Caco-2 (cell line): Measurements from ENCODE around the gene RAB11FIP5. TPM values are rescaled to one million over a fixed set of nuclear protein-coding genes. Genes with fewer than 3 reads are reported as not detected.

Experiments
- BruUV-seq: library from RNA; stranded (reverse); fragments of 400-500 nt; replicated peaks from 2 replicates; lab custom pipeline; 2021; lab: Mats Ljungman, UMichigan
- CTCF ChIA-PET: fragments of 300-600 bp; sonication (Branson Sonifier 250); formaldehyde crosslinking; loops from one replicate; lab custom pipeline; 2022; ENCODE audit warnings: antibody characterized with exemption; lab: Charles Lee
- POLR2A ChIA-PET: fragments of 300-600 bp; sonication (Branson Sonifier 250); formaldehyde crosslinking; loops from one replicate; lab custom pipeline; 2022; ENCODE audit warnings: antibody characterized with exemption; lab: Charles Lee
- DNase-seq, 2 experiments: peaks; one replicate each; pipeline versions ENCODE4 v3.0.0 to v3.0.0-alpha.2; 2020 to 2022
- H3K27me3 ChIP-seq: replicated peaks from 2 replicates; pipeline ENCODE4 v1.6.0; 2011; ENCODE audit warnings: low read length; ENCODE audit not compliant: control insufficient read depth, insufficient read depth
- H3K36me3 ChIP-seq: 2 replicates; pipeline ENCODE4 v1.5.1; 2011; ENCODE audit warnings: low read length; ENCODE audit not compliant: control insufficient read depth, insufficient read depth
- H3K4me1 ChIP-seq: fragments of 250-450 bp; sonication (Bioruptor Pico); 2 replicates; pipeline ENCODE4 v1.5.1; 2020; ENCODE audit warnings: mild to moderate bottlenecking
- H3K4me3 ChIP-seq: 2 replicates; pipeline ENCODE4 v1.5.1; 2011; ENCODE audit warnings: low read depth, mild to moderate bottlenecking, control low read depth, low read length
- H3K9me3 ChIP-seq: fragments of 250-450 bp; sonication (Bioruptor Pico); 2 replicates; pipeline ENCODE4 v1.5.1; 2020; ENCODE audit warnings: mild to moderate bottlenecking, moderate library complexity
- H3K27ac Mint-ChIP-seq: one replicate; pipeline ENCODE4 v1.8.0; 2022; ENCODE audit warnings: mixed read lengths; ENCODE audit not compliant: unreplicated experiment
- H3K27me3 Mint-ChIP-seq: one replicate; pipeline ENCODE4 v1.8.0; 2022; ENCODE audit warnings: mixed read lengths; ENCODE audit not compliant: insufficient read depth, unreplicated experiment
- H3K36me3 Mint-ChIP-seq: one replicate; pipeline ENCODE4 v1.8.0; 2022; ENCODE audit warnings: mild to moderate bottlenecking, mixed read lengths; ENCODE audit not compliant: insufficient read depth, unreplicated experiment
- H3K4me1 Mint-ChIP-seq: one replicate; pipeline ENCODE4 v1.8.0; 2022; ENCODE audit warnings: low read depth, mixed read lengths; ENCODE audit not compliant: unreplicated experiment
- H3K4me3 Mint-ChIP-seq: one replicate; pipeline ENCODE4 v1.8.0; 2022; ENCODE audit warnings: mild to moderate bottlenecking, moderate library complexity, mixed read lengths; ENCODE audit not compliant: unreplicated experiment
- H3K9me3 Mint-ChIP-seq: one replicate; pipeline ENCODE4 v1.8.0; 2022; ENCODE audit warnings: mixed read lengths; ENCODE audit not compliant: unreplicated experiment
- intact Hi-C: fragments of 100-400 bp; cut with micrococcal nuclease; formaldehyde crosslinking; loops from one replicate; pipeline ENCODE4 v1.10.0; 2022; ENCODE audit not compliant: unreplicated experiment
- total RNA-seq: library from RNA; stranded (reverse); gene quantifications from 2 replicates; pipeline ENCODE4 v1.2.3, GENCODE V29; 2022
- TF ChIP-seq, protein P1 (sequence below), 2 experiments: fragments of 200-600 bp in 1 of 2; IDR thresholded peaks; 1 replicate in 1 of 2; 2 replicates in 1 of 2; pipeline versions ENCODE4 v1.5.1 to v1.8.0; 2011 to 2022; ENCODE audit warnings: antibody characterized with exemption in 1 of 2, control low read depth in 1 of 2, inconsistent platforms in 1 of 2, low read depth in 1 of 2, low read length in 1 of 2, mild to moderate bottlenecking in 1 of 2, moderate library complexity in 1 of 2; ENCODE audit not compliant: insufficient read depth in 1 of 2, severe bottlenecking in 1 of 2, unreplicated experiment in 1 of 2

Gene RAB11FIP5
- total RNA-seq, 1 experiment from 2014 or later, result 17.3 TPM

DNA sequence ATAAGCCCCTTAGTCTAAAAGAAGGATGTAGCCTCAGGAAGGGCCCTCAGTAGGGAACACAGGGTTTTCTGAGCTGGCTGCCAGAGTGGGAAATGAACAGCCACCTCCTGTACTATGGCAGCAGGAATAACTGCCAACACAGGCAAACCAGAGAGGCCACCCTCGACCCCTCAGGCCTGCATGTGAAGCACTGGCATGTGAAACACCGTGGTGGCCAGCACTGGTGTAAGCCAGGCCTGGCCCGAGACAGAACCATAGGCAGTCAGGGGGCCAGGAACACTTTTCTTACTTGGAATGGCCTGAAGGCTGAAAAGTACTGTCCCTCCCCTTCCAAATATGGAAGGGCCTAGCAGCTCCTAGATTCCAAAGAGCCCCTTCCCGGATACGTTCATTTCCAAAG, 69.5 kb downstream of the RAB11FIP5 start:
- no peaks in the 10 kb centered on the region for H3K36me3 Mint-ChIP-seq
- H3K9me3 Mint-ChIP-seq, result no peaks in the 10 kb centered on the region
- TF ChIP-seq, protein P1, sequence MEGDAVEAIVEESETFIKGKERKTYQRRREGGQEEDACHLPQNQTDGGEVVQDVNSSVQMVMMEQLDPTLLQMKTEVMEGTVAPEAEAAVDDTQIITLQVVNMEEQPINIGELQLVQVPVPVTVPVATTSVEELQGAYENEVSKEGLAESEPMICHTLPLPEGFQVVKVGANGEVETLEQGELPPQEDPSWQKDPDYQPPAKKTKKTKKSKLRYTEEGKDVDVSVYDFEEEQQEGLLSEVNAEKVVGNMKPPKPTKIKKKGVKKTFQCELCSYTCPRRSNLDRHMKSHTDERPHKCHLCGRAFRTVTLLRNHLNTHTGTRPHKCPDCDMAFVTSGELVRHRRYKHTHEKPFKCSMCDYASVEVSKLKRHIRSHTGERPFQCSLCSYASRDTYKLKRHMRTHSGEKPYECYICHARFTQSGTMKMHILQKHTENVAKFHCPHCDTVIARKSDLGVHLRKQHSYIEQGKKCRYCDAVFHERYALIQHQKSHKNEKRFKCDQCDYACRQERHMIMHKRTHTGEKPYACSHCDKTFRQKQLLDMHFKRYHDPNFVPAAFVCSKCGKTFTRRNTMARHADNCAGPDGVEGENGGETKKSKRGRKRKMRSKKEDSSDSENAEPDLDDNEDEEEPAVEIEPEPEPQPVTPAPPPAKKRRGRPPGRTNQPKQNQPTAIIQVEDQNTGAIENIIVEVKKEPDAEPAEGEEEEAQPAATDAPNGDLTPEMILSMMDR (IDR thresholded peaks at IDR 0.05; ENCODE audit: insufficient read depth in 1 of 2, low read depth in 1 of 2, low read length in 1 of 2, severe bottlenecking in 1 of 2, unreplicated experiment in 1 of 2), result no peak
- ChIA-PET CTCF (interaction anchor here (0.7 kb wide), 1 partner anchor 1144 kb away, joined by 3 read pairs; no protein-coding TSS in a partner anchor), POLR2A (no interaction called here)
- intact Hi-C loops, result no loop called here
- no peaks in the 10 kb centered on the region for H3K9me3 ChIP-seq
- no peak overlapping the region for H3K4me3 Mint-ChIP-seq
- peaks cover 5% of the 10 kb centered on the region; the same call in 1 of the 2 replicates for H3K4me1 ChIP-seq
- no peak overlapping the region for H3K4me3 ChIP-seq
- H3K27me3 ChIP-seq, result no peaks in the 10 kb centered on the region
- no peaks in the 10 kb centered on the region for H3K27me3 Mint-ChIP-seq
- no peak for DNase-seq
- BruUV-seq, result no TSS peak
- H3K4me1 Mint-ChIP-seq, result no peaks in the 10 kb centered on the region
- no peak overlapping the region for H3K27ac Mint-ChIP-seq
- H3K36me3 ChIP-seq, result no peaks in the 10 kb centered on the region

DNA sequence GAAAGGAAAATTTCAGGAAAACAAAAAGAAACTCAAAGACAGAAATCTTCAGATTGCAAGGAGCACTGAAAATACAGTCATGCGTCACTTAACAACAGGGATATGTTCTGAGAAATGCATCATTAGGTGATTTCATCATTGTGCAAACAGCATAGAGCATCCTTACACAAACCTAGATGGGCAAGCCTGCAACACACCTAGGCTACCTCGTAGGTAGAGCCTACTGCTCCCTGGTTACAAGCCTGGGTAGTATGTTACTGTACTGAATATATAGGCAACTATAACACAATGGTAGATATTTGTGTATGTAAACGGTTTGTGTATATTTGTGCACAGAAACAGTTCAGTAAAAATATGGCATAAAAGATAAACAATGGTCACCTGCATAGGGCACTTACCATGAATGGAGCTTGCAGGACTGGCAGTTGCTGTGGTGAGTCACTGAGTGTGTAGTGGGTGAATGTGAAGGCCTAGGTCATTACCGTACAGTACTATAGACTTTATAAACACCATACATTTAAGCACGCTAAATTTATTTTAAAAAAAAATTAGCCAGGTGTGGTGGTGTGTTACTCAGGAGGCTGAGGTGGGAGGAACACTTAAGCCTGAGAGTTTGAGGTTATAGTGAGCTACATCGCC, 74.7 kb downstream of the RAB11FIP5 start:
- Histone ChIP-seq H3K27me3 (no peaks in the 10 kb centered on the region), H3K4me3 (no peak overlapping the region), H3K9me3 (no peaks in the 10 kb centered on the region), H3K4me1 (peaks cover 13% of the 10 kb centered on the region; the same call in 1 of the 2 replicates), H3K36me3 (no peaks in the 10 kb centered on the region)
- TF ChIP-seq, protein P1 (IDR thresholded peaks at IDR 0.05; ENCODE audit: insufficient read depth in 1 of 2, low read depth in 1 of 2, low read length in 1 of 2, severe bottlenecking in 1 of 2, unreplicated experiment in 1 of 2), result no peak
- Mint-ChIP-seq H3K36me3 (no peaks in the 10 kb centered on the region), H3K9me3 (no peaks in the 10 kb centered on the region), H3K27me3 (no peaks in the 10 kb centered on the region), H3K27ac (no peak overlapping the region), H3K4me3 (no peak overlapping the region), H3K4me1 (peaks cover 14% of the 10 kb centered on the region)
- CTCF ChIA-PET, result interaction anchor here (0.6 kb wide), 1 partner anchor 12 kb away, joined by 4 read pairs; no protein-coding TSS in a partner anchor
- POLR2A ChIA-PET, result no interaction called here
- intact Hi-C loops, result no loop called here
- no TSS peak for BruUV-seq
- DNase-seq, result no peak

DNA sequence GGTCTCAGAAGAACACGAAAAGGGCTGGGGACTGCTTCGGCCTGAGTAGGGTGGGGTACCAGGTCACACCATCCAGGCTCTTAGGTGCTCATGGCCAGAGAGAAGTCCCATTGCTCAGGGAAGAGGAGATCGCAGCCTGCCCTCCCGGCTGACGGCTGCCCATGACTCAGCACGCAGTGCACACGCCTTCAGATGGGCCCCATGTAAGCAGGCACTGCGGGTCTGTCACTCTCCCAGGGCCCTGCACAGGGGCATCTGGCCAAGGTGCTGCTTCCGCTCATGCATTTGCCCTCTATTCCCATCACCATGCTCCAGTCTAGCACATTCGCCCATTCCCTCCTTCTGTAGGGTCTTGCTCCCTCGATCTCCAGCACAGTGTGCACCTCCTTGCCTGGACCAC, 76.0 kb downstream of the RAB11FIP5 start:
- CTCF ChIA-PET, result no interaction called here
- H3K4me1 ChIP-seq, result peaks cover 26% of the 10 kb centered on the region
- H3K27me3 ChIP-seq, result no peaks in the 10 kb centered on the region
- no peaks in the 10 kb centered on the region for H3K27me3 Mint-ChIP-seq
- no peaks in the 10 kb centered on the region for H3K9me3 Mint-ChIP-seq
- no peaks in the 10 kb centered on the region for H3K36me3 ChIP-seq
- H3K4me3 ChIP-seq, result no peak overlapping the region
- no peaks in the 10 kb centered on the region for H3K36me3 Mint-ChIP-seq
- no peaks in the 10 kb centered on the region for H3K9me3 ChIP-seq
- TF ChIP-seq, protein P1 (IDR thresholded peaks at IDR 0.05; ENCODE audit: insufficient read depth in 1 of 2, low read depth in 1 of 2, low read length in 1 of 2, severe bottlenecking in 1 of 2, unreplicated experiment in 1 of 2), result no peak
- POLR2A ChIA-PET, result no interaction called here
- BruUV-seq, result no TSS peak
- H3K4me3 Mint-ChIP-seq, result no peak overlapping the region
- intact Hi-C loops, result no loop called here
- H3K4me1 Mint-ChIP-seq, result peaks cover 27% of the 10 kb centered on the region
- no peak for DNase-seq
- H3K27ac Mint-ChIP-seq, result peak overlapping the region; percentile 11
